Fibroblast of lung (primary cell): ENCODE data around the gene SPEM1. TPM values are rescaled to one million over a fixed set of nuclear protein-coding genes. Genes with fewer than 3 reads are reported as not detected.

Experiments
- DNase-seq, 2 donors: peaks; one replicate each; pipeline versions ENCODE4 v3.0.0 to v3.0.0-alpha.2; 2010; ENCODE audit warnings: low read depth in 2 of 2
- H2AFZ ChIP-seq: 2 replicates; pipeline ENCODE4 v1.5.1; 2012; ENCODE audit warnings: low read length, control low read depth, inconsistent platforms
- H3K27ac ChIP-seq: 2 replicates; pipeline ENCODE4 v1.5.1; 2011; ENCODE audit warnings: low read length, control low read depth; ENCODE audit not compliant: insufficient read depth
- H3K27me3 ChIP-seq: 2 replicates; pipeline ENCODE4 v1.5.1; 2011; ENCODE audit warnings: mild to moderate bottlenecking, low read length; ENCODE audit not compliant: control insufficient read depth, insufficient read depth
- H3K36me3 ChIP-seq: 2 replicates; pipeline ENCODE4 v1.5.1; 2011; ENCODE audit warnings: low read length; ENCODE audit not compliant: control insufficient read depth, insufficient read depth
- H3K4me1 ChIP-seq: 2 replicates; pipeline ENCODE4 v1.5.1; 2011; ENCODE audit warnings: low read length; ENCODE audit not compliant: control insufficient read depth, insufficient read depth; ENCODE audit errors: extremely low read depth
- H3K4me2 ChIP-seq: 2 replicates; pipeline ENCODE4 v1.5.1; 2011; ENCODE audit warnings: low read length, control low read depth; ENCODE audit not compliant: insufficient read depth; ENCODE audit errors: extremely low read depth
- H3K4me3 ChIP-seq, 4 experiments: fragments of 200-600 bp in 1 of 4; sonication (generic) in 1 of 4; replicated peaks in 1 of 4; 2 replicates each; pipeline ENCODE4 v1.5.1; 2011 to 2016; ENCODE audit warnings: low read length in 4 of 4, low read depth in 3 of 4, mild to moderate bottlenecking in 3 of 4, control low read depth in 2 of 4, inconsistent platforms in 1 of 4, mixed read lengths in 1 of 4; ENCODE audit not compliant: insufficient read depth in 1 of 4; ENCODE audit errors: control extremely low read depth in 1 of 4
- H3K79me2 ChIP-seq: 2 replicates; pipeline ENCODE4 v1.5.1; 2012; ENCODE audit warnings: mild to moderate bottlenecking, low read length, inconsistent platforms; ENCODE audit not compliant: control insufficient read depth, insufficient read depth
- H3K9ac ChIP-seq: 2 replicates; pipeline ENCODE4 v1.5.1; 2011; ENCODE audit warnings: mild to moderate bottlenecking, low read length, control low read depth; ENCODE audit not compliant: insufficient read depth
- H3K9me3 ChIP-seq: 2 replicates; pipeline ENCODE4 v1.5.1; 2012; ENCODE audit warnings: low read depth, low read length; ENCODE audit not compliant: control insufficient read depth, insufficient read depth
- H4K20me1 ChIP-seq: 2 replicates; pipeline ENCODE4 v1.5.1; 2011; ENCODE audit warnings: low read length; ENCODE audit not compliant: control insufficient read depth, insufficient read depth; ENCODE audit errors: extremely low read depth
- EZH2 ChIP-seq: IDR thresholded peaks from 2 replicates; pipeline ENCODE4 v1.5.1; 2012; ENCODE audit warnings: low read length, control low read depth, mild to moderate bottlenecking; ENCODE audit errors: missing control alignments
- polyA plus RNA-seq, 2 donors: library from polyadenylated mRNA; depleted of rRNA in 1 of 2; stranded (reverse) in 1 of 2; unstranded in 1 of 2; fragments of >200 nt; gene quantifications; 2 replicates each; pipeline ENCODE4 v1.2.1, GENCODE V29; 2011 to 2012; ENCODE audit warnings: missing spikeins in 1 of 2
- total RNA-seq: library from RNA; depleted of rRNA; stranded (reverse); fragments of >200 nt; gene quantifications from 2 replicates; pipeline ENCODE4 v1.2.1, GENCODE V29; 2014
- TF ChIP-seq, protein P1 (sequence below), 2 donors: IDR thresholded peaks in 1 of 2; conservative IDR thresholded peaks in 1 of 2; 1 replicate in 1 of 2; 2 replicates in 1 of 2; pipeline ENCODE4 v1.5.1; 2011 to 2012; ENCODE audit warnings: low read length in 2 of 2, control low read depth in 1 of 2, inconsistent platforms in 1 of 2, low read depth in 1 of 2, mild to moderate bottlenecking in 1 of 2

The SPEM1 gene
- total and polyA plus RNA-seq, 2 donors (not counting 1 experiment from before 2014, with no cell fraction given): not detected

GRCh38 chr17:7425316-7425715, 5.2 kb downstream of the SPEM1 start, which contains the start of gene SPEM2:
Gene SPEM2, plus strand, starts transcription at chr17:7425616. Its CDS starts 73 bp downstream, at chr17:7425689.
- H3K27ac ChIP-seq: no peak within 1 kb of the TSS
- DNase-seq: no peak
- TF ChIP-seq, protein P1, sequence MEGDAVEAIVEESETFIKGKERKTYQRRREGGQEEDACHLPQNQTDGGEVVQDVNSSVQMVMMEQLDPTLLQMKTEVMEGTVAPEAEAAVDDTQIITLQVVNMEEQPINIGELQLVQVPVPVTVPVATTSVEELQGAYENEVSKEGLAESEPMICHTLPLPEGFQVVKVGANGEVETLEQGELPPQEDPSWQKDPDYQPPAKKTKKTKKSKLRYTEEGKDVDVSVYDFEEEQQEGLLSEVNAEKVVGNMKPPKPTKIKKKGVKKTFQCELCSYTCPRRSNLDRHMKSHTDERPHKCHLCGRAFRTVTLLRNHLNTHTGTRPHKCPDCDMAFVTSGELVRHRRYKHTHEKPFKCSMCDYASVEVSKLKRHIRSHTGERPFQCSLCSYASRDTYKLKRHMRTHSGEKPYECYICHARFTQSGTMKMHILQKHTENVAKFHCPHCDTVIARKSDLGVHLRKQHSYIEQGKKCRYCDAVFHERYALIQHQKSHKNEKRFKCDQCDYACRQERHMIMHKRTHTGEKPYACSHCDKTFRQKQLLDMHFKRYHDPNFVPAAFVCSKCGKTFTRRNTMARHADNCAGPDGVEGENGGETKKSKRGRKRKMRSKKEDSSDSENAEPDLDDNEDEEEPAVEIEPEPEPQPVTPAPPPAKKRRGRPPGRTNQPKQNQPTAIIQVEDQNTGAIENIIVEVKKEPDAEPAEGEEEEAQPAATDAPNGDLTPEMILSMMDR (conservative IDR thresholded peaks at IDR 0.05 in 1 of 2, IDR thresholded peaks at IDR 0.05 in 1 of 2; ENCODE audit: low read depth in 1 of 2, low read length in 2 of 2): no peak
- TF ChIP-seq EZH2: no peak
- no peak within 1 kb of the TSS for H2AFZ ChIP-seq
- H3K36me3 ChIP-seq: no peaks in the 10 kb centered on the region
- no peaks in the 10 kb centered on the region for H4K20me1 ChIP-seq
- no peaks in the 10 kb centered on the region for H3K9me3 ChIP-seq
- H3K4me2 ChIP-seq: no peak within 1 kb of the TSS
- no peak within 1 kb of the TSS for H3K4me3 ChIP-seq
- no peak within 1 kb of the TSS for H3K9ac ChIP-seq
- no peaks in the 10 kb centered on the region for H3K27me3 ChIP-seq
- no peaks in the 10 kb centered on the region for H3K79me2 ChIP-seq
- H3K4me1 ChIP-seq: no peaks in the 10 kb centered on the region

- TF ChIP-seq, protein P1 (conservative IDR thresholded peaks at IDR 0.05 in 1 of 2, IDR thresholded peaks at IDR 0.05 in 1 of 2; ENCODE audit: low read depth in 1 of 2, low read length in 2 of 2): no peak
- TF ChIP-seq EZH2: no peak
- no peak overlapping the region for H3K27ac ChIP-seq
Measured at GRCh38 chr17:7425756-7426155, 5.6 kb downstream of the SPEM1 start.

DNA sequence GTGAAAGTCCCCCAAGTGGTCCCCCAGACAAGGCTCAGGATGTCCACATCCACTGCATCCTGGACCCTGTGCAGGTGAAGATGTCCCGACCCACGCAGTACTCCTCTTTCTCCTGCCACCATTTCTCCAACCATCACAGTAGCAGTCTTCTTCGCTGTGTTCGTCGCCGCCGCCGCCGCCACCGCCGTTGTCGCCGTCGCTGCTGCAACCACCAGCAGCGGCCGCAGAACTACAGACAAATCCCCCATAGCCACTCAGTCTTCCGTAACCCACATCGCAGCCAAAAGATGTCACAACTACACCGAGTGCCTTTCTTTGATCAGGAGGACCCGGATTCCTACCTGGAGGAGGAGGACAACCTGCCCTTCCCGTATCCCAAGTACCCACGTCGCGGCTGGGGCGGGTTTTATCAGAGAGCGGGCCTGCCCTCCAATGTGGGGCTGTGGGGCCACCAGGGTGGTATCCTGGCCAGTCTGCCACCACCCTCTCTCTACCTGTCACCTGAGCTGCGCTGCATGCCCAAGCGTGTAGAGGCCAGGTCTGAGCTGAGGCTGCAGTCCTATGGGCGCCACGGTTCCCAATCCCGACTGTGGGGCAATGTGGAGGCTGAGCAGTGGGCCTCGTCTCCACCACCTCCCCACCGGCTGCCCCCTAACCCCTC, 6.2 kb downstream of the SPEM1 start:
- Histone ChIP-seq H3K9ac (no peak overlapping the region), H3K27ac (no peak overlapping the region), H4K20me1 (no peaks in the 10 kb centered on the region), H3K4me3 (no peak overlapping the region), H3K27me3 (no peaks in the 10 kb centered on the region), H3K36me3 (no peaks in the 10 kb centered on the region), H3K4me1 (no peaks in the 10 kb centered on the region), H2AFZ (no peak overlapping the region), H3K9me3 (no peaks in the 10 kb centered on the region), H3K4me2 (no peak overlapping the region), H3K79me2 (no peaks in the 10 kb centered on the region)
- TF ChIP-seq, protein P1 (conservative IDR thresholded peaks at IDR 0.05 in 1 of 2, IDR thresholded peaks at IDR 0.05 in 1 of 2; ENCODE audit: low read depth in 1 of 2, low read length in 2 of 2): no peak
- TF ChIP-seq EZH2: no peak
- no peak for DNase-seq

More at GRCh38 chr17:7425756-7426155, 5.6 kb downstream of the SPEM1 start:
- Histone ChIP-seq H3K27me3 (no peaks in the 10 kb centered on the region), H3K4me1 (no peaks in the 10 kb centered on the region), H3K4me3 (no peak overlapping the region), H3K9ac (no peak overlapping the region), H2AFZ (no peak overlapping the region), H3K36me3 (no peaks in the 10 kb centered on the region), H3K79me2 (no peaks in the 10 kb centered on the region), H3K4me2 (no peak overlapping the region), H4K20me1 (no peaks in the 10 kb centered on the region), H3K9me3 (no peaks in the 10 kb centered on the region)
- no peak for DNase-seq
